ENCODE measurements around the gene RAB31.
"Not testable (repeated sequence)": the region's sequence is repeated elsewhere in the genome, so short reads cannot be mapped to it uniquely, and the experiment has no call there.

Gene RAB31

DNA sequence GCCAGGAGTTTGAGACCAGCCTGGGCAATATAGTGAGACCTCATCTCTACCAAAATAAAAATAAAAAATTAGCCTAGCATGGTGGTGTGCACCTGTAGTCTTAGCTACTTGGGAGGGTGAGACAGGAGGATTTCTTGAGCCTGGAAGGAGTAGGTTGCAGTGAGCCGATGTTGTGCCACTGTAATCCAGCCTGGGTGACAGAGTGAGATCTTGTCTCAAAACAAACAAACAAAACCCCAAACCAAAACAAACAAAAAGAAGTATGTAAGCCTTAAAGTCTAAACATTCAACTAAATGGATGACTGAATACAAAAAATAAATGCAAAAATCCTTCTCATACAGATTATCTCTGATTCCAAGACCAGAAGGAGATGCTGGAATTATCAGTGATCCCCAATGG lies 58.6 kb downstream of the RAB31 start:
- FAIRE-seq (no peak), DNase-seq (ENCODE audit: insufficient read length, low spot score) (no peak)
- TF ChIP-seq, protein P1, sequence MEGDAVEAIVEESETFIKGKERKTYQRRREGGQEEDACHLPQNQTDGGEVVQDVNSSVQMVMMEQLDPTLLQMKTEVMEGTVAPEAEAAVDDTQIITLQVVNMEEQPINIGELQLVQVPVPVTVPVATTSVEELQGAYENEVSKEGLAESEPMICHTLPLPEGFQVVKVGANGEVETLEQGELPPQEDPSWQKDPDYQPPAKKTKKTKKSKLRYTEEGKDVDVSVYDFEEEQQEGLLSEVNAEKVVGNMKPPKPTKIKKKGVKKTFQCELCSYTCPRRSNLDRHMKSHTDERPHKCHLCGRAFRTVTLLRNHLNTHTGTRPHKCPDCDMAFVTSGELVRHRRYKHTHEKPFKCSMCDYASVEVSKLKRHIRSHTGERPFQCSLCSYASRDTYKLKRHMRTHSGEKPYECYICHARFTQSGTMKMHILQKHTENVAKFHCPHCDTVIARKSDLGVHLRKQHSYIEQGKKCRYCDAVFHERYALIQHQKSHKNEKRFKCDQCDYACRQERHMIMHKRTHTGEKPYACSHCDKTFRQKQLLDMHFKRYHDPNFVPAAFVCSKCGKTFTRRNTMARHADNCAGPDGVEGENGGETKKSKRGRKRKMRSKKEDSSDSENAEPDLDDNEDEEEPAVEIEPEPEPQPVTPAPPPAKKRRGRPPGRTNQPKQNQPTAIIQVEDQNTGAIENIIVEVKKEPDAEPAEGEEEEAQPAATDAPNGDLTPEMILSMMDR (IDR thresholded peaks at IDR 0.05; ENCODE audit: insufficient read depth, missing control alignments), result no peak

DNA sequence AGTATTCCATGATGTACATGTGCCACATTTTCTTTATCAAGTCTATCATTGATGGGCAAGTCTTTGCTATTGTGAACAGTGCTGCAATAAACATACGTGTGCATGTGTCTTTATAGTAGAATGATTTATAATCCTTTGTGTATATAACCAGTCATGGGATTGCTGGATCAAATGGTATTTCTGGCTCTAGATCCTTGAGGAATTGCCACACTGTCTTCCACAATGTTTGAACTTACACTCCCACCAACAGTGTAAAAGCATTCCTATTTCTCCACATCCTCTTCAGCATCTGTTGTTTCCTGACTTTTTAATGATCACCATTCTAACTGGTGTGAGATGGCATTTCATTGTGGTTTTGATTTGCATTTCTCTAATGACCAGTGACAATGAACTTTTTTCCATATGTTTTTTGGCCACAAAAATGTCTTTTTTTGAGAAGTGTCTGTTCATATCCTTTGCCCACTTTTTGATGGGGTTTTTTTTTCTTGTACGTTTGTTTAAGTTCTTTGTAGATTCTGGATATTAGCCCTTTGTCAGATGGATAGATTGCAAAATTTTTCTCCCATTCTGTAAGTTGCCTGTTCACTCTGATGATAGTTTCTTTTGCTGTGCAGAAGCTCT lies 60.1 kb downstream of the RAB31 start:
- not testable (repeated sequence) for DNase-seq (ENCODE audit: insufficient read length, low spot score); FAIRE-seq

DNA sequence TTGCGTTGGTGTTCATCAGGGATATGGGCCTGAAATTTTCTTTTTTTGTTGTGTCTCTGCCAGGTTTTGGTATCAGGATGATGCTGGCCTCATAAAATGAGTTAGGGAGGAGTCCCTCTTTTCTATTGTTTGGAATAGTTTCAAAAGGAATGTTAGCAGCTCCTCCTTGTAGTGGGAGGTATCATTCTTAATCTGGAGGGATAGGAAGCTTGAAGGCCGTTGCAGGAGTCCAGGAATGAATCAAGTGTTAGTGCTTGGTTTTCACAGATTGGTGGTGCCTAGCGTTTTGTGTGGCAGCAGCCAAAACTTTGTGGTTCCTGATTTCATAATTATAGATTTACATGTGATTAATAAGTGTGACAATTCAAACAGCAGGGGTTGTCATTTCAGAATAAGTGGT lies 62.0 kb downstream of the RAB31 start:
- not testable (repeated sequence) for DNase-seq (ENCODE audit: insufficient read length, low spot score); FAIRE-seq

DNA sequence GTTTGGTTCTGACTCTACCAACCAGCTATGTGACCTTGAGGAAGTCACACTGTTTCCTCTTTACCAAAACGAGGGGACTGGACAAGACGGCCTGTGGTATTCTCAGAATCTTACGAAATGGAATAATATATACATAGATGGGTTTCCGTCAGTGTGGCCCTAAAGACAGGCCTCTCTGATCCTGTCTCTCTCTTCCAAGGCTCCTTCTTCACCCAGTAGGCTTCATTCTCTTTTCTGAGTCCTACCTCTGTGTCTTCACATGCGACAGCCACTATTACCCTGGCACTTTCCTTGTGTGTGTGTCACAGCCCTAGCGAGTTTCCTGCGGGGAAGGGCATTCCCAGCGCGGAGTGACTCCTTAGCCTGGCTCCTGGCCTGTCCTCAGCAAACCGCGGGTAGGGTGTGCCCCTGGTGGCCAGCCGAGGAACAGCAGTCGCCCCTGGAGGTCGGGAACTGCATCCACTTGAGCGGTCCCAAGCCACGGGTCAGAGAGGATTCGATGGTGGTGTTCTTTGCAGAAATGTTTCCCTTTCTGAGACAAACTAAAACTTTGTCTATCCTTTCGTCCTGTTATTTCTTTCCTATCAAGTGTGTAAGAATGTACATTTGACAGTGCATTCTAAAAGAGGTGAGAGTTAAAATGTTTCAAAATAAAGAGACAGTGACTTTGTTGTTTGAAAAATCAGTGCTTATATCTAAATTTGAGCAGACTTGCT lies 63.3 kb downstream of the RAB31 start:
- TF ChIP-seq, protein P1 (IDR thresholded peaks at IDR 0.05; ENCODE audit: insufficient read depth, missing control alignments), result peak; percentile 81
- FAIRE-seq, result no peak
- peak; percentile 37 for DNase-seq (ENCODE audit: insufficient read length, low spot score)

DNA sequence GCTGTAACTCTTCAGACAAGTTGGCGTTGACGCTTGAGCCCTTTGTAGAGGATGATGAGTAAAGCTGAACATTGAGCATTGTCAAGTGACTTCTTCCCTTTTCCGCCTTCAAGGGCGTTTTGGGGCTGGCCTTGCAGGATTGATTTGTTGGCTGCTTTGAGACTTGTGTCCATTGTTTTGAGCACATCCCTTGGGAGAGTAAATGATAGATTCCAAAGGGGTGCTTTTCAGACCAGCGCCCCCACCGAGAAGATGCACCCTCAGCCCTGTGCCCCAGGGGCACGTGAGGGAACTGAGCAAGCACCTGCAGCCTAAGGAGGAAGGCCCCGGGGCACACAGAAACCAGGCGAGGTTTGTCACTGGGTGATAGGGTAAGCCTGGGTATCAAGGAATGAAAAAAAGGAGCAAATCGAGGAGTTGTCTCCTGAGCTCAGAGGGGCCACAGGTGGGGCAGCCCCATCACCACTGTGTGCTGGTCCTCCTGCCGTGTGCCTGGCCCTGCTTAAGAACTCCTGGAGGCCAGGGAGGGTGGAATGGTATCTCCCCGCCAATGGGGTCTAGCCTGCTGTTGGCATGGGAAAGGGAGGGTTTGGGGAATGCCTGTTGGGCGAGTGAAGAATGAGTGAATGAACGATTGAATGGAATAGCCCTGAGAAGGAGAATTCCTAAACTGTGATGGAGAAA lies 64.0 kb downstream of the RAB31 start:
- TF ChIP-seq, protein P1 (IDR thresholded peaks at IDR 0.05; ENCODE audit: insufficient read depth, missing control alignments), result no peak
- DNase-seq (ENCODE audit: insufficient read length, low spot score) (no peak), FAIRE-seq (no peak)

DNA sequence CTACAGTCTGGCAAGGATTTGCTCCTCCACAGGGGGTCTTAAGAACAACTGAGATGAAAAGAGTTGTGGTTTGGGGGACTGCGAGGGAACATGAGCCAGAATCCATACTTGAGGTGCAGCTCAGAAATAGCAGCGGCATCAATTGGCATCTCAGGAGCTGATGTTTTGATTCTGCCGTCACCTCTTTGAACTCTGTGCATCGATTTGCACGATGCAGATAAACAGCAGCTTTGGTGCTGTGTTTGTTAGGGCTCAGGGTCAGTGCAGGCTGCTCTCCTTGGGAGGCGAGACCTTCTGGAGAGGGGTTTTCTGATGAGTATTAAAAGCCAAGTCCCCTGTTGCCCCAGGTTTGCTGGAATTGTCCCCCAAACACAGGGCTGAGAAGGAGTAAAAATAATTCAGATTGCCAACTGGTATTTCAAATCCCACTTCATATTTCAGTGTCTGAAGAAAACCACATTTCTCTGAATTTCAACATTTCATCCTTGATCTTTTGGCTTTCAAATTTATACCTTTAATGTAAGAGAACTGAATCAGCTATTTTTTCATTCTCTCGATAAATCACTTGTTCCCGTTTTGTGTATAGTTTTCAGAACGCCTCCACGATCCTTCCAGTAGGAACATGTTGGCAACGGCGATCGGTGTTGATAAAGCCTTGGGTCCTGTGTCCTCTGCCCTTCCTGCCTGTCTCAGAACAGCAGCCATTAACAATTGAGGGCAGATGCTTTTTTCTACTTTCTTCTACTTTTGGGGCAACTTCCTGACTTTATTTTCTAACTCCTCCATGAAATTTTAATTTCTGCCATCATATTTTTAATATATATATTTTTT lies 65.0 kb downstream of the RAB31 start:
- TF ChIP-seq, protein P1 (IDR thresholded peaks at IDR 0.05; ENCODE audit: insufficient read depth, missing control alignments), result no peak
- no peak for FAIRE-seq
- no peak for DNase-seq (ENCODE audit: insufficient read length, low spot score)

DNA sequence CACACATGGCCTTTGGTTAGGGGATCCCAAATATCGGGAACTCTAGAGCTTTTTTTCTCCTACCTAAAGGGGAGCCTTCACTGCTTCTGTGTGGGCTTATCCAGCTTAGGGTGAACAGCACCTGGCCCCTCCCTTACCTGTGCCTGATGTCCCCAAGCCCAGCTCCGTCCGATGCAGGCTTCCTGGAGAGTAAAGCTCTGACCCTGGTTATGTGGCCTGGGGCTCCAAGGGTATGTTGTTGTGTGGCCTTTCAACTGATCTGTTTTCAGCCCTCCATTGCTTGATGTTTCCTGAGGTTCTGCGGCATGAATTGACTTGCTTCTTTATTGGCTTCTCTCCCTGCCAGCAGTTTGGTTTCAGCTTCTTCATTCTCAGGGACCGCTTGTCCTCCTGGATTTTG lies 66.0 kb downstream of the RAB31 start:
- TF ChIP-seq, protein P1 (IDR thresholded peaks at IDR 0.05; ENCODE audit: insufficient read depth, missing control alignments), result no peak
- no peak for FAIRE-seq
- no peak for DNase-seq (ENCODE audit: insufficient read length, low spot score)
